ENCODE measurements around the gene IL1B.

DNA sequence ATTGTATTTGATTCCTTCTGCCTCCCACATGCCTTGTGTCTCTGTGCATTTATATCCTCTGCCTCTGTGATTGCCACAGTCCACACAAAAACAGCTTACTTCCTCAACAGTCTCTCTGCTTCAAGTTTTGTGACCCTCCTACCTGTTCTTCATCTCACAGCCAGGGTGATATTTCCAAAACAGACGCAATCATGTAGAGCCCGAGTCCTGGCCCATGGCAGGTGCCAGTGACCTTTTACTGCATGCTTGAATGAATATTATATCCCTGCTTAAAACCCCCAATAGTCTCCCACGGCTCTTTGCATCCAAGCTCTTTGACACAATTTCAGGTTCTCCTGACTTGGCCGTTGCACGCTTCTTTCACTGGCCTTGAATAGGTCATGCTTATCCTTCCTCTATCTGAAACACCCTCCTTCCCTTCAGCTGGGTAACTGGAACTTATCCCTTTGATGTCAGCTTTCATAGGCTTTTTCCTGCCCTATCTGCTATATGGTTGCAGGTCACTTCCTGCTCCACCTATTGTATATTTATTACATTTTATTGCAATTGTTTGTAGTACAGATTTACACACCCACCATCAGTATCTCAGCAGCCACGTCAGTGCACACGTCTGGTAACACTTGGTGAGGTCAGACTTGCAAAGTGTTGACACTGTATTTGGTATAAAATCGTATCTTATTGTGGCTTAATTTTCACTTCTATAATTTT lies 29.7 kb upstream of the IL1B start:
- TF ChIP-seq EZH2 (IDR thresholded peaks at IDR 0.05), result no peak
- TF ChIP-seq POLR2AphosphoS5 (IDR thresholded peaks at IDR 0.05; ENCODE audit: borderline replicate concordance, low read depth, low read length), result no peak

All from SK-N-MC (cell line).